ENCODE results near the gene NR1I3.
A peak's percentile ranks its signal among the peaks of the same experiment; 100 is the strongest.
"Not testable (repeated sequence)": the region's sequence is repeated elsewhere in the genome, so short reads cannot be mapped to it uniquely, and the experiment has no call there.

Gene NR1I3

DNA sequence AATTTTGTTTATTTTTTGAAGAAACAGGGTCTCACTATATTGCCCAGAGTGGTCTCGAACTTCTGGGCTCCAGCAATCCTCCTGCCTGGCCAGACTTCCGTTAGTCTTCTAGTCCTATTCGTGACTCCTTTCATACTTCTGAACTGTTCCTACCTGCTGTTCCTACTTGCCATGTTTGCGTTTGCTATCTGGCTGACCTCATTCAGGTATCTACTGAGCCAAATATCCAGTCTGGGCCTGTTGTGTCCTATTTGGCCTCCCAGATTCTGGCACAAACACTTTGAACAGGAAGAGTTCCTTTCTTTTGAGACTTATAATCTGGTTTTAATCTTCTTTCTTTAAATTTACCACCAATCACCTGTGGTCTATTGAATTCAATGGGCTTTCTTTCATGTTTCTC lies 6.9 kb upstream of the NR1I3 start:
- no peak for DNase-seq

GRCh38 chr1:161242313-161242712 lies 4.3 kb upstream of the NR1I3 start:
- DNase-seq: no peak

GRCh38 chr1:161241682-161242081 lies 3.7 kb upstream of the NR1I3 start:
- no peak for DNase-seq

DNA sequence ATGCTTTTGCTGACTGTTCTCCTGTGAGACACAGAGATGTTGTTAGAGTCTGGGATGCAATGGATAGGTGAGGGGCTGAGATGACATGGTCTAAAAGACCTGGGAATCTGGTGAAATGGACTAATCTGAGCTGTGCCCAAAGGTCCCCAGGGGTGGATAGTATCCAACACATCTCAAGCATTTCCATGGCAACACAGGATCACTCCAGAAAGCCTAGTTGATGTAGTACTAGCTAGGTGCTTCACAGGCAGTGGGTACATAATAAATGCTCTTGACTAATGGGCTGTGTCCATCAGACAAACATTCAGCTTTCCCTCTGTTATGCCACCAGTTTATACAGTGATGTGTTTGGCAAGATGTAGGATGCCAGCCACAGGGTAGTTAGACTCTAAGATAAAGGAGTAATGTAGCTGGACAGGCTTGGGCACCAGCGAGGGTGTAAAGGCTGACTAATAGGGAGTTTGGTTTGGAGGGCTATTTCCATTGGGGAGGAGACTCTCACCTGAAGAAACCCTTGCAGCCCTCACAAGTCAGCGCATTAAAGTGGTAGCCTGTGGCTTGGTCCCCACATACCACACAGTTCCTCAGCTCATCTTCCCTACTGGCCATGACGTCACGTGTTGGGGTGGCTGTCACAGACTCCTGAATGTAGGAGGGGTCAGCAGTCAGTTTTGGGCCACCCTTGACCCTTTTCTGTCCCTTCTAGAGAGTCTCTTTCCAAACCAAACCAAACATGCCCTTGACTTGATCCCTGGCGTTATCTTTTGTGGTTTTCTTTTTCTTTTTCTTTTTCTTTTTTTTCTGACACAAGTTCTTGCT lies 1.8 kb downstream of the NR1I3 start:
- no peak for DNase-seq

GRCh38 chr1:161233102-161233501 lies 4.9 kb downstream of the NR1I3 start:
- DNase-seq: no peak

DNA sequence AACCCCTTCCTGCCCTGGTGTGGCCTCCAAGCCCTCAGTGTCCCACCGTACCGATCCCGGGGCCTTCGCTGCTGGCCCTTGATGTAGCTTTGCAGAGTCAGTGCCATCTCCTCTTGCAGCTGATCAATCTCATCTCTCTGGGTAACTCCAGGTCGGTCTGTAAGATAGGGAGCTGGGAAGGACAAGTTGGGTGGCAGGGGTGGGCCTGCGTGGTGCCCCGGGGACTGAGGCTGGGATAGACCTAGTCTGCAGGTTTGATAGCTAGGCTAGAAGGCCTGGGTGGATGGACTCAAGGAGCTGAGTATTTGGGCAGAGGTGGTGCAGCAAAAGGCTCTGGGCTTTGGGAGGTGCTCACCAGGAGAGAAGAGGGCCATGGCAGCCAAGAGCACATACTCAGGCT lies 7.2 kb downstream of the NR1I3 start:
- DNase-seq: no peak

DNA sequence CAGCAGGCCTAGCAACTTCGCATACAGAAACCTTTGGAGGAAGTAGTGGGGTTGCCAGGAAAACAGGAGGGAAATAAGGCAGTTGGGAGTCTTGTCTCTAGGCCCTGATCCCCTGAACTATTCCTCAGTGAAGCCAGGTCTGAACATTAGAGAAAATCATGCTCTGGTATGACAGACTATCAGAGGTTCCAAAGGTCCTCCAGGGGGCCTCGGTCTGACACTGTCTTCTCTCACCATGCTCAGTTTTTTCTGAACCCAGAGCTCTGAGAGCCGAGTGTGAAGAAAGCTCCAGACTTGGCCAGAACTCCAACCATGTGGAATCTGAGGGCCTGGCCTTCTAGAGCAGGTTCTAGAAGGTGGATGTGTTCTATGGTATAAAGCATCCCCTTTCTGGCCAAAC lies 8.1 kb downstream of the NR1I3 start:
- DNase-seq: no peak

DNA sequence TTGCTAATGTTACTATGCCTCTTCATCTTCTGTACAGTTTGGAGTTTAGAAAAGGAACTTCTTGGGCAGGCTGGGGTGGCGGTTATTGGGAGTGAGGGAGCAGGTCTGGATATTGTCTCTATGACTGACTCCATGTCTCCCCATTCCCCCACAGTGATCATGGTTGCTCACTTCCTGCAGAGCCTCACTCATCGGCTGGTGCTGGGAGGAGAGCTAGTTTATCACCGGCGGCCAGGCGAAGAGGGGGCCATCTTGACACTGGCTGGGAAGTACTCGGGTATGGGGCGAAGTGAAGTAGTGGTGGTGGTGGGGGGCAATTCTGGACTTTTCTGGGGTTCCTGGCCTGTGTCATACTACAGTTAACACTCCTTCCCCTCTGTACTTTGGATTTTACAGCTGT lies 10.0 kb downstream of the NR1I3 start:
- DNase-seq: no peak

GRCh38 chr1:161227196-161227871 lies 10.7 kb downstream of the NR1I3 start:
- peak; percentile 72 for DNase-seq

DNA sequence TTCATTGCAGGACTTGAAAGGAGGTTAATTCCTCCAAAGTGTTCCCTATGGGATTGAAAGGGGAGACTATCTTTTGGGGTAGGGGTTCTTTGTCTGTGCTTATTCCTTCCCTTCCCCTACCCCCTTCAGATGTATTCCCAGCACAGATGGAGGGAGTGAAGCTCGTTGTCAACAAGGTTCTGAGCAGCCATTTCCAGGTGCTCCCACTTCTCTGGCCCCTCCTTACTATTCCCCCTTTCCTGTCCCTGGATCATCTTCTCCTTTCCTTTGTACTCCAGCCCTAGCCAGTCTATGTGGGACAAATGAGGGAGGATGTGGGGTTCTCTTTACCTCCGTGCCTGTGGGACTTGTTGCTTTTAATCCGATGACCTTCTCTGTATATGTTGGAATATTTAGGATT lies 11.2 kb downstream of the NR1I3 start:
- DNase-seq: no peak

GRCh38 chr1:161226320-161226711 lies 11.7 kb downstream of the NR1I3 start:
- DNase-seq: no peak

GRCh38 chr1:161225534-161226319 lies 12.3 kb downstream of the NR1I3 start, which contains the start of gene TOMM40L:
TOMM40L (plus strand) TSS chr1:161226060; CDS start chr1:161226490, 430 bp downstream.
- DNase-seq: peak; percentile 100

- DNase-seq: no peak
Observed at GRCh38 chr1:161225178-161225533, 12.8 kb downstream of the NR1I3 start.

DNA sequence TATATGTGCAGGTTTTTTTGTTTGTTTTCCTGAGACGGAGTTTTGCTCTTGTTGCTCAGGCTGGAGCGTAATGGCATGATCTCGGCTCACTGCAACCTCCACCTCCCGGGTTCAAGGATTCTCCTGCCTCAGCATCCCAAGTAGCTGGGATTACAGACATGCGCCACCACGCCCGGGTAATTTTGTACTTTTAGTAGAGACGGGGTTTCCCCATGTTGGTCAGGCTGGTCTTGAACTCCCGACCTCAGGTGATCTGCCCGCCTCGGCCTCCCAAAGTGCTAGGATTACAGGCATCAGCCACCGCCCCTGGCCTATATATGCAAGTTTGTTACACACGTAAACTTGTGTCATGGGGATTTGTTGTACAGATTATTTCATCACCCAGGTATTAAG lies 13.3 kb downstream of the NR1I3 start:
- not testable (repeated sequence) for DNase-seq

- DNase-seq: no peak
Observed at GRCh38 chr1:161223805-161224694, 14.0 kb downstream of the NR1I3 start.

DNA sequence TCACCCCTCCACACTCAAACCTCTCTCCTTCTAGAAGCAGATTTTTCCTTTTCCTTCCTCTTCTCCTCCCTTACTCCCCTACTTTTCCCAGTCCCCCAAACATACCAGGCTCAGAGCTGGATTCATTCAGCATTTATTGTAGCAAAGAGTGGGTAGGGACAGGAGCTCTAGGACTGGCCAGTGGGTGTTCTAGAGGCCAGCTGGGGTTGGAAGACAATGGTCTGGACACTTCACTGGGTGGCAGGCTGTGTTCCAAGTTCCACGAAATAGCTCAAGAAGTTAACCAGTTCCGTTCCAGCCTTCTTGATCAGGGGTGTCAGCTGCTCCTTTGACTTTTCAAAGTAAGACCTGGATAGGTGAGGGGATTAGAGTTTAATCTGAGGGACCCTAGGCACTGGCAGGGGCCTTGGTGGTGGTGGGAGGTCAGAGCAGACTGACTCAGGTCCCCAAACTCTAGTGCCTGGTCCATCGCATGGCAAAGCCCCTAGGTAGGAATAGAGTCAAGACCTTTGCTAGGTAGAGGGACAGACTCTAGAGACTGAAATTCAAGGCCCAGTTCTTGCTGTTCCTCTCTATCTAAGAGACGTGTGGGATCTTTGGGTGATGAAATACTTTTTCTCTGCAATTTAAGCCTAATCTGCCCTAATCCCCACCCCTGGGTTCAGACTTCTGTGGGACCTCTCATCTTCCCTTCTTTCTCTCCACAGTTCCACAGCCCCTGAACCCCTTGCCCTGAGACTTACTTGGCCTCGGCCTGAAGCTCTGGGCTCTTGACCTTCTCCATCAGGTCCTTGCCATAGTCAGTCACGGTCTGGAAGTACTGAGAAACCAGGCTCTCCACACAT lies 15.6 kb downstream of the NR1I3 start:
- DNase-seq: no peak

DNA sequence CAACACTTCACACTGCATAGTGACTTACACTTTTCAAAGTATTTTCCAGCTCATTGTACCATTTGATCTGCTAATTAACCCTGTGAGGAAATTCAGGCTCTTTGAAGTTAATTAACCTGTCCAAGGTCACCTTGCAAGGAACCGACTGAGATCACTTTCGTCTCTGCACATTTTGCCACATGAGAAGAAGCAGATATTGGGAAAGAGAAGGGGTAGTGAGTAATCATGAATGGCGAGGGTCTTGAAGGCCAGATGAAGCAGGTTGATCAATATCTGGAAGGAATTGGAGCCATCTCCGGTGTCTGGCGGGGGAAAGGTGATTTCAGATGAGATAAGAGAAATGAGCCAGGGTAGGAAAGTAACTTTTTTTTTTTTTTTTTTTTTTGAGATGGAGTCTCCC lies 18.0 kb downstream of the NR1I3 start:
- DNase-seq: no peak

- no peak for DNase-seq
Observed at GRCh38 chr1:161219078-161219892, 18.7 kb downstream of the NR1I3 start.

DNA sequence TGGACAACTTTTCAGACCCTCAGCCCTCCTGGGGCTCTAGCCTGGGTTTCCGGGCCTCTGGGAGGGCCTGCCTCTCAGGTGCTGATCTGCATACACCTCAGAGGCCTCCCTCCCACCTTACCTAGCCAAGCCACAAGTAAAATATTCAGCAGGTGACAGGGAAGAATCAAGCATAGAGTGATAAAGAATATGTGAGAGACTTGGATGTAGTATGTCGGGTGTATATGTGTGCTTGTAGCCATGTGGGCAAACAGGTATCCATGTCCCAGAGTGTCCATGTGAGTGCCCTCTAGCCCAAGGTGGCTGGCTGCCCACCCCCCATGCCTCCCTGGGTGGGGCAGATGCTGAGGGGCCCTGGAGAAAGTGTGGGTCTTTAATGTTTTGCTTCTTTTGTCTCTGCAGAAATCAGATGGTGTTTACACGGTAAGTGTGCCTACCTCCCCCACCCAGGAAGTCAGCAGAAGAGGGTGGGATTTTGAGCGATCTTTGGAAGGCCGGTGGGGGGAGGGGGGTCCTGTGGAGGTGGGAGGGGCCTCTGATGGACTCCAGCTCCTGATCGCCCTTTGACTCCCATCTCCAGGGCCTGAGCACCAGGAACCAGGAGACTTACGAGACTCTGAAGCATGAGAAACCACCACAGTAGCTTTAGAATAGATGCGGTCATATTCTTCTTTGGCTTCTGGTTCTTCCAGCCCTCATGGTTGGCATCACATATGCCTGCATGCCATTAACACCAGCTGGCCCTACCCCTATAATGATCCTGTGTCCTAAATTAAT lies 19.5 kb downstream of the NR1I3 start:
- DNase-seq: no peak

DNA sequence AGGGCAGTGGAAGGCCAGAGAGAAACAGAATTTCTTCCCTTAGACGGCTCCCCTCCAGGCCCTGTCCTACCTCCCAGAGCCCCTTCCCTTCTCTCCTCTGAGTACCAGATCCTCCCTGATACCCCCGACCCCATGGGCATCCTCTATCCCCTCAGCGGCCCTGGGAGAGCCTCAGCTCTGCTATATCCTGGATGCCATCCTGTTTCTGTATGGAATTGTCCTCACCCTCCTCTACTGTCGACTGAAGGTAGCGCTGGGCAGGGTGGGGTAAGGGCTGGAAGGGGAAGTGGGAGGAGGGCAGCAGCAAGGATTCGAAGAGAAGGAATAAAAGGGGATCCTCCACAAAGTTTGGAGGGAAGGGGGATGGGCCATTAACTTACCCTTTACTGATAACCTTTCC lies 20.2 kb downstream of the NR1I3 start:
- no peak for DNase-seq

All from HCEC 1CT (cell line).